H9 (cell line): Measurements from ENCODE around the gene ABHD12. TPM values are rescaled to one million over a fixed set of nuclear protein-coding genes. Genes with fewer than 3 reads are reported as not detected.

ENCODE experiments used
- DNase-seq: peaks from one replicate; pipeline ENCODE4 v3.0.0-alpha.2; 2017
- H2AFZ ChIP-seq: one replicate; pipeline ENCODE4 v1.6.1; 2013; ENCODE audit warnings: mild to moderate bottlenecking, low read length, control low read depth, moderate library complexity
- H2AK5ac ChIP-seq: 2 replicates; pipeline ENCODE4 v1.6.1; 2013; ENCODE audit warnings: low read length, control low read depth, mixed read lengths; ENCODE audit not compliant: insufficient read length
- H2BK120ac ChIP-seq: one replicate; pipeline ENCODE4 v1.6.1; 2013; ENCODE audit warnings: low read depth, mild to moderate bottlenecking, low read length, control low read depth, inconsistent platforms; ENCODE audit not compliant: poor library complexity, severe bottlenecking
- H2BK12ac ChIP-seq: 2 replicates; pipeline ENCODE4 v1.6.1; 2013; ENCODE audit warnings: low read length, control low read depth, mixed read lengths, low read depth; ENCODE audit not compliant: insufficient read length
- H2BK15ac ChIP-seq: 2 replicates; pipeline ENCODE4 v1.6.1; 2013; ENCODE audit warnings: low read depth, low read length, control low read depth
- H2BK20ac ChIP-seq: one replicate; pipeline ENCODE4 v1.6.1; 2013; ENCODE audit warnings: low read depth, mild to moderate bottlenecking, low read length, control low read depth, inconsistent platforms; ENCODE audit not compliant: poor library complexity, severe bottlenecking
- H2BK5ac ChIP-seq: 2 replicates; pipeline ENCODE4 v1.6.1; 2013; ENCODE audit warnings: low read length, control low read depth, mixed read lengths; ENCODE audit not compliant: insufficient read length
- H3K14ac ChIP-seq: 2 replicates; pipeline ENCODE4 v1.6.1; 2013; ENCODE audit warnings: low read length, control low read depth; ENCODE audit not compliant: insufficient read depth
- H3K18ac ChIP-seq: 2 replicates; pipeline ENCODE4 v1.6.1; 2013; ENCODE audit warnings: low read depth, mild to moderate bottlenecking, mixed read lengths, low read length, control low read depth; ENCODE audit not compliant: insufficient read length
- H3K23ac ChIP-seq: 2 replicates; pipeline ENCODE4 v1.6.1; 2013; ENCODE audit warnings: low read length, control low read depth, mixed read lengths, low read depth; ENCODE audit not compliant: insufficient read length
- H3K23me2 ChIP-seq: 2 replicates; pipeline ENCODE4 v1.6.1; 2013; ENCODE audit warnings: low read depth, mild to moderate bottlenecking, mixed read lengths, low read length, control low read depth; ENCODE audit not compliant: insufficient read length, poor library complexity, severe bottlenecking
- H3K27ac ChIP-seq: 2 replicates; pipeline ENCODE4 v1.5.1; 2013; ENCODE audit warnings: low read length, control low read depth, mixed read lengths, low read depth; ENCODE audit not compliant: insufficient read length
- H3K27me3 ChIP-seq: 2 replicates; pipeline ENCODE4 v1.6.1; 2013; ENCODE audit warnings: low read length, control low read depth, inconsistent platforms; ENCODE audit not compliant: insufficient read depth
- H3K4ac ChIP-seq: 2 replicates; pipeline ENCODE4 v1.6.1; 2013; ENCODE audit warnings: low read depth, mild to moderate bottlenecking, control low read depth, inconsistent platforms, low read length, moderate library complexity
- H3K4me1 ChIP-seq: 2 replicates; pipeline ENCODE4 v1.6.1; 2013; ENCODE audit warnings: low read length, control low read depth, inconsistent platforms; ENCODE audit not compliant: insufficient read depth
- H3K4me2 ChIP-seq: 2 replicates; pipeline ENCODE4 v1.6.1; 2013; ENCODE audit warnings: low read length, control low read depth, mixed read lengths; ENCODE audit not compliant: insufficient read length, insufficient read depth
- H3K56ac ChIP-seq: 2 replicates; pipeline ENCODE4 v1.6.1; 2013; ENCODE audit warnings: low read depth, mild to moderate bottlenecking, mixed read lengths, low read length, control low read depth; ENCODE audit not compliant: insufficient read length
- H3K79me1 ChIP-seq: 2 replicates; pipeline ENCODE4 v1.6.1; 2013; ENCODE audit warnings: low read depth, mild to moderate bottlenecking, moderate library complexity, low read length, control low read depth, inconsistent platforms; ENCODE audit not compliant: insufficient read depth, poor library complexity, severe bottlenecking
- H3K79me2 ChIP-seq: 2 replicates; pipeline ENCODE4 v1.6.1; 2013; ENCODE audit warnings: low read length, control low read depth, inconsistent platforms; ENCODE audit not compliant: insufficient read depth
- H3K9ac ChIP-seq: 2 replicates; pipeline ENCODE4 v1.6.1; 2013; ENCODE audit warnings: low read length, control low read depth, mixed read lengths; ENCODE audit not compliant: insufficient read length; ENCODE audit errors: extremely low read depth
- H3K9me3 ChIP-seq: one replicate; pipeline ENCODE4 v1.6.1; 2013; ENCODE audit warnings: low read depth, low read length, inconsistent platforms; ENCODE audit not compliant: control insufficient read depth
- H3T11ph ChIP-seq: one replicate; pipeline ENCODE4 v1.6.1; 2013; ENCODE audit warnings: mild to moderate bottlenecking, low read length, control low read depth, inconsistent platforms
- H4K20me1 ChIP-seq: one replicate; pipeline ENCODE4 v1.6.1; 2013; ENCODE audit not compliant: control insufficient read depth, insufficient read length, insufficient read depth
- H4K5ac ChIP-seq: 2 replicates; pipeline ENCODE4 v1.6.1; 2013; ENCODE audit warnings: low read depth, mild to moderate bottlenecking, mixed read lengths, low read length, control low read depth; ENCODE audit not compliant: insufficient read length
- H4K8ac ChIP-seq: replicated peaks from 2 replicates; pipeline ENCODE4 v1.6.1; 2013; ENCODE audit warnings: low read length, control low read depth, mixed read lengths, low read depth; ENCODE audit not compliant: insufficient read length
- H4K91ac ChIP-seq: 2 replicates; pipeline ENCODE4 v1.6.1; 2013; ENCODE audit warnings: low read depth, mild to moderate bottlenecking, moderate library complexity, mixed read lengths, low read length, control low read depth; ENCODE audit not compliant: insufficient read length
- H3K27ac Mint-ChIP-seq, 3 experiments: 2 replicates in 2 of 3; 3 replicates in 1 of 3; pipeline ENCODE4 v1.8.0; 2020 to 2021; ENCODE audit warnings: mixed read lengths in 3 of 3, mild to moderate bottlenecking in 1 of 3, moderate library complexity in 1 of 3
- H3K27me3 Mint-ChIP-seq: 2 replicates; pipeline ENCODE4 v1.8.0; 2021; ENCODE audit warnings: low read depth, mild to moderate bottlenecking, moderate library complexity, mixed read lengths
- H3K36me3 Mint-ChIP-seq, 3 experiments: 2 replicates in 2 of 3; 3 replicates in 1 of 3; pipeline ENCODE4 v1.8.0; 2020 to 2021; ENCODE audit warnings: low read depth in 3 of 3, mixed read lengths in 3 of 3; ENCODE audit not compliant: insufficient read depth in 1 of 3
- H3K4me1 Mint-ChIP-seq, 2 experiments: 2 replicates each; pipeline ENCODE4 v1.8.0; 2020; ENCODE audit warnings: mixed read lengths in 2 of 2
- H3K4me3 Mint-ChIP-seq, 2 experiments: 2 replicates in 1 of 2; 3 replicates in 1 of 2; pipeline ENCODE4 v1.8.0; 2020 to 2021; ENCODE audit warnings: mild to moderate bottlenecking in 2 of 2, mixed read lengths in 2 of 2, moderate library complexity in 1 of 2
- H3K9me3 Mint-ChIP-seq, 2 experiments: 2 replicates in 1 of 2; 3 replicates in 1 of 2; pipeline ENCODE4 v1.8.0; 2020; ENCODE audit warnings: mild to moderate bottlenecking in 2 of 2, mixed read lengths in 2 of 2, moderate library complexity in 1 of 2
- WGBS: extraction: QIAGEN DNeasy Blood & Tissue Kit; methylation state at CpG from one replicate; pipeline ENCODE4 v1.1.7; 2013; ENCODE audit warnings: missing lambda C conversion rate, low lambda C conversion rate, mixed read lengths; ENCODE audit not compliant: insufficient read length; ENCODE audit errors: extremely low coverage; 5-methylcytosine and 5-hydroxymethylcytosine counted together
- total RNA-seq: library from RNA; stranded (reverse); gene quantifications from 2 replicates; pipeline ENCODE4 v1.2.1, GENCODE V29; 2021
- TF ChIP-seq, protein P1 (sequence below): fragments of 200-600 bp; sonication (generic); conservative IDR thresholded peaks from 3 replicates; pipeline ENCODE4 v1.8.0; 2021; ENCODE audit warnings: antibody characterized with exemption, mild to moderate bottlenecking

The ABHD12 gene
- total RNA-seq, 1 experiment from 2014 or later, result 54.4 TPM

DNA sequence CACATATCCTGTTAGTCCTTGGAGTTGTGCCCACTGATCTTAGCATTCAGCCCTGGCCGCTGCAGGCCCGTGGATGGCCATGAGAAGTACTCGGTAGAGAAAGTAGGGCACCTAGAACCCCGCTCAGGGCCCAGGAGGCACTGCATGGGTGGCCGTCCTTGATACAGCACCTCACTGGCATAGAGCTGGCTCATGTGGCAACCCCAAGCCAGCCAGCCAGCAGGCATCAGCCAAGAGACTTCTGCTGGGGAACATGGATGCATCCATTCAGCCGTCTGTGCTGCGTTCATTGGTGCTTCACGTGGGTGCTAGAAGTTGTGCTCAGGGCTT lies 132.2 kb downstream of the ABHD12 start:
- no peaks in the 10 kb centered on the region for H3K79me1 ChIP-seq
- H3K79me2 ChIP-seq, result peaks cover 3% of the 10 kb centered on the region; the same call in 1 of the 2 replicates
- H3K4me3 Mint-ChIP-seq, result no peak overlapping the region
- no peaks in the 10 kb centered on the region for H3K4me1 ChIP-seq
- no peaks in the 10 kb centered on the region for H3K23me2 ChIP-seq
- no peak overlapping the region for H2AFZ ChIP-seq
- no peaks in the 10 kb centered on the region for H3K9me3 ChIP-seq
- H3K9me3 Mint-ChIP-seq, result peaks cover 17 to 19% of the 10 kb centered on the region in 2 experiments; a peak in 4 of 5 replicates
- no peak overlapping the region for H2BK5ac ChIP-seq
- no peak overlapping the region for H3K4ac ChIP-seq
- H3K27ac ChIP-seq, result no peak overlapping the region
- no peaks in the 10 kb centered on the region for H3K27me3 Mint-ChIP-seq
- no peaks in the 10 kb centered on the region for H3K27me3 ChIP-seq
- no peaks in the 10 kb centered on the region for H4K20me1 ChIP-seq
- no peak overlapping the region for H2BK120ac ChIP-seq
- peaks cover 47 to 54% (median 48%) of the 10 kb centered on the region in 3 experiments for H3K36me3 Mint-ChIP-seq
- no peak overlapping the region for H2AK5ac ChIP-seq
- H3K9ac ChIP-seq, result no peak overlapping the region
- peaks cover 0 to 10% of the 10 kb centered on the region in 2 experiments; a peak in 1 of 4 replicates for H3K4me1 Mint-ChIP-seq
- no CpG with 5 or more reads among the region's 8 CpGs for WGBS
- no peak overlapping the region for H4K91ac ChIP-seq
- no peak overlapping the region for H2BK15ac ChIP-seq
- H3K23ac ChIP-seq, result no peak overlapping the region
- H2BK12ac ChIP-seq, result no peak overlapping the region
- H3K14ac ChIP-seq, result no peak overlapping the region
- H3K4me2 ChIP-seq, result no peak overlapping the region
- H3K27ac Mint-ChIP-seq, result no peak overlapping the region
- DNase-seq, result peak; percentile 13
- no peak overlapping the region for H3K18ac ChIP-seq
- no peak overlapping the region for H2BK20ac ChIP-seq
- no peak overlapping the region for H3K56ac ChIP-seq
- TF ChIP-seq, protein P1, sequence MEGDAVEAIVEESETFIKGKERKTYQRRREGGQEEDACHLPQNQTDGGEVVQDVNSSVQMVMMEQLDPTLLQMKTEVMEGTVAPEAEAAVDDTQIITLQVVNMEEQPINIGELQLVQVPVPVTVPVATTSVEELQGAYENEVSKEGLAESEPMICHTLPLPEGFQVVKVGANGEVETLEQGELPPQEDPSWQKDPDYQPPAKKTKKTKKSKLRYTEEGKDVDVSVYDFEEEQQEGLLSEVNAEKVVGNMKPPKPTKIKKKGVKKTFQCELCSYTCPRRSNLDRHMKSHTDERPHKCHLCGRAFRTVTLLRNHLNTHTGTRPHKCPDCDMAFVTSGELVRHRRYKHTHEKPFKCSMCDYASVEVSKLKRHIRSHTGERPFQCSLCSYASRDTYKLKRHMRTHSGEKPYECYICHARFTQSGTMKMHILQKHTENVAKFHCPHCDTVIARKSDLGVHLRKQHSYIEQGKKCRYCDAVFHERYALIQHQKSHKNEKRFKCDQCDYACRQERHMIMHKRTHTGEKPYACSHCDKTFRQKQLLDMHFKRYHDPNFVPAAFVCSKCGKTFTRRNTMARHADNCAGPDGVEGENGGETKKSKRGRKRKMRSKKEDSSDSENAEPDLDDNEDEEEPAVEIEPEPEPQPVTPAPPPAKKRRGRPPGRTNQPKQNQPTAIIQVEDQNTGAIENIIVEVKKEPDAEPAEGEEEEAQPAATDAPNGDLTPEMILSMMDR, result no peak
- no peak overlapping the region for H4K5ac ChIP-seq
- H3T11ph ChIP-seq, result no peak overlapping the region
- no peak overlapping the region for H4K8ac ChIP-seq
